Measurements from ENCODE around the gene ARMH3. TPM values are rescaled to one million over a fixed set of nuclear protein-coding genes. Genes with fewer than 3 reads are reported as not detected.

The ARMH3 gene
- total RNA-seq, 1 experiment from 2014 or later, result 17.1 TPM

DNA sequence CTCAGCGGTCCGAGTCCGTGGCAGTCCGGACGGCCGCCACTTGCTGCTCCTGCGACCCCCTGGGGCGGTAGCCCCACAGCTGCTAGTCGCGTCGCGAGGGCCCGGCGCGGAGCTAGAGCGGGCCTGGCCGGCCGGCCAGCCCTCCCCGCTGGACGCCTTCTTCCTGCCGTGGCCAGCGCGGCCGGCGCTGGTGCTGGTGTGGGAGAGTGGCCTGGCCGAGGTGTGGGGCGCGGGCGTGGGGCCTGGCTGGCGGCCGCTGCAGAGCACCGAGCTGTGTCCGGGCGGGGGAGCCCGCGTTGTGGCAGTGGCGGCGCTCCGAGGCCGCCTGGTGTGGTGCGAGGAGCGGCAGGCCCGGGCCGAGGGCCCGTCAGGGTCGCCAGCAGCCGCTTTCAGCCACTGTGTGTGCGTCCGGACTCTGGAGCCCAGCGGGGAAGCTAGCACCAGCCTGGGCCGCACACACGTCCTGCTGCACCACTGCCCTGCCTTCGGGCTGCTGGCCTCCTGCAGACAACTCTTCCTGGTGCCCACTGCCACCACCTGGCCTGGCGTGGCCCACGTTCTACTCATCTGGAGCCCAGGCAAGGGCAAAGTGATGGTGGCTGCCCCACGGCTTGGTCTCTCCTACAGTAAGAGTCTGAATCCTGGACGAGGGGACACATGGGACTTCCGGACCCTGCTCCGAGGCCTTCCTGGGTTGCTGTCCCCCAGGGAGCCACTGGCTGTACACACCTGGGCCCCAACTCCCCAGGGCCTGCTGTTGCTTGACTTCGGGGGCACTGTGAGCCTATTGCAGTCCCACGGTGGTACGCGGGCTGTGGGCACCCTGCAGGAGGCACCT, 9.8 kb upstream of the ARMH3 start (continued):
- TF ChIP-seq SMAD4 (CRISPR knock-in tag; IDR thresholded peaks at IDR 0.05) (no peak), ZNF121 (CRISPR knock-in tag; IDR thresholded peaks at IDR 0.05) (no peak), CREM (CRISPR knock-in tag; IDR thresholded peaks at IDR 0.05) (no peak; the same call in 1 of the 2 replicates), JAZF1 (CRISPR knock-in tag; IDR thresholded peaks at IDR 0.05) (no peak), ZNF416 (CRISPR knock-in tag; IDR thresholded peaks at IDR 0.05) (no peak)
- TF ChIP-seq, protein P1, sequence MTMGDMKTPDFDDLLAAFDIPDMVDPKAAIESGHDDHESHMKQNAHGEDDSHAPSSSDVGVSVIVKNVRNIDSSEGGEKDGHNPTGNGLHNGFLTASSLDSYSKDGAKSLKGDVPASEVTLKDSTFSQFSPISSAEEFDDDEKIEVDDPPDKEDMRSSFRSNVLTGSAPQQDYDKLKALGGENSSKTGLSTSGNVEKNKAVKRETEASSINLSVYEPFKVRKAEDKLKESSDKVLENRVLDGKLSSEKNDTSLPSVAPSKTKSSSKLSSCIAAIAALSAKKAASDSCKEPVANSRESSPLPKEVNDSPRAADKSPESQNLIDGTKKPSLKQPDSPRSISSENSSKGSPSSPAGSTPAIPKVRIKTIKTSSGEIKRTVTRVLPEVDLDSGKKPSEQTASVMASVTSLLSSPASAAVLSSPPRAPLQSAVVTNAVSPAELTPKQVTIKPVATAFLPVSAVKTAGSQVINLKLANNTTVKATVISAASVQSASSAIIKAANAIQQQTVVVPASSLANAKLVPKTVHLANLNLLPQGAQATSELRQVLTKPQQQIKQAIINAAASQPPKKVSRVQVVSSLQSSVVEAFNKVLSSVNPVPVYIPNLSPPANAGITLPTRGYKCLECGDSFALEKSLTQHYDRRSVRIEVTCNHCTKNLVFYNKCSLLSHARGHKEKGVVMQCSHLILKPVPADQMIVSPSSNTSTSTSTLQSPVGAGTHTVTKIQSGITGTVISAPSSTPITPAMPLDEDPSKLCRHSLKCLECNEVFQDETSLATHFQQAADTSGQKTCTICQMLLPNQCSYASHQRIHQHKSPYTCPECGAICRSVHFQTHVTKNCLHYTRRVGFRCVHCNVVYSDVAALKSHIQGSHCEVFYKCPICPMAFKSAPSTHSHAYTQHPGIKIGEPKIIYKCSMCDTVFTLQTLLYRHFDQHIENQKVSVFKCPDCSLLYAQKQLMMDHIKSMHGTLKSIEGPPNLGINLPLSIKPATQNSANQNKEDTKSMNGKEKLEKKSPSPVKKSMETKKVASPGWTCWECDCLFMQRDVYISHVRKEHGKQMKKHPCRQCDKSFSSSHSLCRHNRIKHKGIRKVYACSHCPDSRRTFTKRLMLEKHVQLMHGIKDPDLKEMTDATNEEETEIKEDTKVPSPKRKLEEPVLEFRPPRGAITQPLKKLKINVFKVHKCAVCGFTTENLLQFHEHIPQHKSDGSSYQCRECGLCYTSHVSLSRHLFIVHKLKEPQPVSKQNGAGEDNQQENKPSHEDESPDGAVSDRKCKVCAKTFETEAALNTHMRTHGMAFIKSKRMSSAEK (CRISPR knock-in tag; IDR thresholded peaks at IDR 0.05; ENCODE audit: borderline replicate concordance), result no peak
- TF ChIP-seq, protein P2, sequence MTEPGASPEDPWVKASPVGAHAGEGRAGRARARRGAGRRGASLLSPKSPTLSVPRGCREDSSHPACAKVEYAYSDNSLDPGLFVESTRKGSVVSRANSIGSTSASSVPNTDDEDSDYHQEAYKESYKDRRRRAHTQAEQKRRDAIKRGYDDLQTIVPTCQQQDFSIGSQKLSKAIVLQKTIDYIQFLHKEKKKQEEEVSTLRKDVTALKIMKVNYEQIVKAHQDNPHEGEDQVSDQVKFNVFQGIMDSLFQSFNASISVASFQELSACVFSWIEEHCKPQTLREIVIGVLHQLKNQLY (CRISPR knock-in tag; IDR thresholded peaks at IDR 0.05), result no peak
- TF ChIP-seq, protein P3, sequence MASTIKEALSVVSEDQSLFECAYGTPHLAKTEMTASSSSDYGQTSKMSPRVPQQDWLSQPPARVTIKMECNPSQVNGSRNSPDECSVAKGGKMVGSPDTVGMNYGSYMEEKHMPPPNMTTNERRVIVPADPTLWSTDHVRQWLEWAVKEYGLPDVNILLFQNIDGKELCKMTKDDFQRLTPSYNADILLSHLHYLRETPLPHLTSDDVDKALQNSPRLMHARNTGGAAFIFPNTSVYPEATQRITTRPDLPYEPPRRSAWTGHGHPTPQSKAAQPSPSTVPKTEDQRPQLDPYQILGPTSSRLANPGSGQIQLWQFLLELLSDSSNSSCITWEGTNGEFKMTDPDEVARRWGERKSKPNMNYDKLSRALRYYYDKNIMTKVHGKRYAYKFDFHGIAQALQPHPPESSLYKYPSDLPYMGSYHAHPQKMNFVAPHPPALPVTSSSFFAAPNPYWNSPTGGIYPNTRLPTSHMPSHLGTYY (CRISPR knock-in tag; IDR thresholded peaks at IDR 0.05), result no peak

DNA sequence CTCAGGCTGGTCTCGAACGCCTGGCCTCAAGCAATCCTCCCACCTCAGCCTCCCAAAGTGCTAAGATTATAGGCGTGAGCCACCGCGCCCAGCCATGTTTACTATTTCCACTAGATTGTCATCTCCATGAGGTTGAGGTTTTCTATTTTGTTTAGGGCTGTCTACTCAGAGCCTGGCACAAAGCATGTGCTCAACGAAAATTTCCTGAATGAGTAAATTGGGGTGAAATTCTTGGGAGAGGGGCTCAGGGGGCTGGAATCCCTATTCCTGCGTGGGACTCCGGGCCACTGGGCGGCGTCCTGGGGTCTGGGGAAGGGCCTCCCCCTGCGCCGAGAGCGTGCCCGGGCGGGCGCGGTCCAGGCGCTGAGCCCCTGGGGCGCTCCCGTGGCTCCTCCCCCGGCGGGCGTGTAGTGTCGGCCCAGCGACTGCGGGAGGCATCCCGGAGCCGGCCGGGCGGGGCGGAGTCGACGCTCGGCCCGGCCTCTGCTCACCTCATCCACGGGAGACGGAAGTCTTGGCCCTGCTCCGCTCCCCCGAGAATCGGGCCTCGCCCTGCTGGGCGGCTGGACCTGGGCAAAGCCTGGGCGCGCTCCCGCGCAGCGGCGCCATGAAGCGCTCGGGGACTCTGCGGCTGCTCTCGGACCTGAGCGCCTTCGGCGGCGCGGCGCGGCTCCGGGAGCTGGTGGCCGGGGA, 9.0 kb upstream of the ARMH3 start, which contains the start of gene HPS6:
TSS of gene HPS6 (plus strand) at position 482 of the 693 bp plus-strand sequence. CDS start at position 608, 126 bp downstream.
- Mint-ChIP-seq H3K4me3 (peak within 1 kb of the TSS; percentile 81), H3K27me3 (ENCODE audit: low read depth) (peaks cover 22% of the 10 kb centered on the region), H3K4me1 (peaks cover 15% of the 10 kb centered on the region), H3K36me3 (no peaks in the 10 kb centered on the region), H3K9me3 (no peaks in the 10 kb centered on the region), H3K27ac (peak within 1 kb of the TSS; percentile 67)
- CTCF ChIA-PET, result interaction anchor here (0.6 to 9.0 kb wide), 5 partner anchors 9 to 1800 kb away, joined by 3 to 134 read pairs (median 4); partner anchors contain the start of gene ARMH3
- peak; percentile 74 for DNase-seq (ENCODE audit: low spot score)
- POLR2A ChIA-PET, result interaction anchor here (0.8 to 1.4 kb wide), 2 partner anchors 9 to 277 kb away, joined by 5 to 6 read pairs; partner anchors contain the start of gene ARMH3
- peak; percentile 83 for ATAC-seq
- TF ChIP-seq, protein P4, sequence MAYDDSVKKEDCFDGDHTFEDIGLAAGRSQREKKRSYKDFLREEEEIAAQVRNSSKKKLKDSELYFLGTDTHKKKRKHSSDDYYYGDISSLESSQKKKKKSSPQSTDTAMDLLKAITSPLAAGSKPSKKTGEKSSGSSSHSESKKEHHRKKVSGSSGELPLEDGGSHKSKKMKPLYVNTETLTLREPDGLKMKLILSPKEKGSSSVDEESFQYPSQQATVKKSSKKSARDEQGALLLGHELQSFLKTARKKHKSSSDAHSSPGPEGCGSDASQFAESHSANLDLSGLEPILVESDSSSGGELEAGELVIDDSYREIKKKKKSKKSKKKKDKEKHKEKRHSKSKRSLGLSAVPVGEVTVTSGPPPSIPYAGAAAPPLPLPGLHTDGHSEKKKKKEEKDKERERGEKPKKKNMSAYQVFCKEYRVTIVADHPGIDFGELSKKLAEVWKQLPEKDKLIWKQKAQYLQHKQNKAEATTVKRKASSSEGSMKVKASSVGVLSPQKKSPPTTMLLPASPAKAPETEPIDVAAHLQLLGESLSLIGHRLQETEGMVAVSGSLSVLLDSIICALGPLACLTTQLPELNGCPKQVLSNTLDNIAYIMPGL (CRISPR knock-in tag; IDR thresholded peaks at IDR 0.05), result peak; percentile 89
- TF ChIP-seq MYBL2 (CRISPR knock-in tag; IDR thresholded peaks at IDR 0.05) (peak; percentile 60; the same call in 1 of the 2 replicates), ETV6 (CRISPR knock-in tag; IDR thresholded peaks at IDR 0.05) (peak; percentile 69), TEAD1 (CRISPR knock-in tag; IDR thresholded peaks at IDR 0.05) (peak; percentile 66; the same call in 1 of the 2 replicates)
- TF ChIP-seq, protein P5, sequence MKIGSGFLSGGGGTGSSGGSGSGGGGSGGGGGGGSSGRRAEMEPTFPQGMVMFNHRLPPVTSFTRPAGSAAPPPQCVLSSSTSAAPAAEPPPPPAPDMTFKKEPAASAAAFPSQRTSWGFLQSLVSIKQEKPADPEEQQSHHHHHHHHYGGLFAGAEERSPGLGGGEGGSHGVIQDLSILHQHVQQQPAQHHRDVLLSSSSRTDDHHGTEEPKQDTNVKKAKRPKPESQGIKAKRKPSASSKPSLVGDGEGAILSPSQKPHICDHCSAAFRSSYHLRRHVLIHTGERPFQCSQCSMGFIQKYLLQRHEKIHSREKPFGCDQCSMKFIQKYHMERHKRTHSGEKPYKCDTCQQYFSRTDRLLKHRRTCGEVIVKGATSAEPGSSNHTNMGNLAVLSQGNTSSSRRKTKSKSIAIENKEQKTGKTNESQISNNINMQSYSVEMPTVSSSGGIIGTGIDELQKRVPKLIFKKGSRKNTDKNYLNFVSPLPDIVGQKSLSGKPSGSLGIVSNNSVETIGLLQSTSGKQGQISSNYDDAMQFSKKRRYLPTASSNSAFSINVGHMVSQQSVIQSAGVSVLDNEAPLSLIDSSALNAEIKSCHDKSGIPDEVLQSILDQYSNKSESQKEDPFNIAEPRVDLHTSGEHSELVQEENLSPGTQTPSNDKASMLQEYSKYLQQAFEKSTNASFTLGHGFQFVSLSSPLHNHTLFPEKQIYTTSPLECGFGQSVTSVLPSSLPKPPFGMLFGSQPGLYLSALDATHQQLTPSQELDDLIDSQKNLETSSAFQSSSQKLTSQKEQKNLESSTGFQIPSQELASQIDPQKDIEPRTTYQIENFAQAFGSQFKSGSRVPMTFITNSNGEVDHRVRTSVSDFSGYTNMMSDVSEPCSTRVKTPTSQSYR (CRISPR knock-in tag; IDR thresholded peaks at IDR 0.05), result no peak
- TF ChIP-seq, protein P6, sequence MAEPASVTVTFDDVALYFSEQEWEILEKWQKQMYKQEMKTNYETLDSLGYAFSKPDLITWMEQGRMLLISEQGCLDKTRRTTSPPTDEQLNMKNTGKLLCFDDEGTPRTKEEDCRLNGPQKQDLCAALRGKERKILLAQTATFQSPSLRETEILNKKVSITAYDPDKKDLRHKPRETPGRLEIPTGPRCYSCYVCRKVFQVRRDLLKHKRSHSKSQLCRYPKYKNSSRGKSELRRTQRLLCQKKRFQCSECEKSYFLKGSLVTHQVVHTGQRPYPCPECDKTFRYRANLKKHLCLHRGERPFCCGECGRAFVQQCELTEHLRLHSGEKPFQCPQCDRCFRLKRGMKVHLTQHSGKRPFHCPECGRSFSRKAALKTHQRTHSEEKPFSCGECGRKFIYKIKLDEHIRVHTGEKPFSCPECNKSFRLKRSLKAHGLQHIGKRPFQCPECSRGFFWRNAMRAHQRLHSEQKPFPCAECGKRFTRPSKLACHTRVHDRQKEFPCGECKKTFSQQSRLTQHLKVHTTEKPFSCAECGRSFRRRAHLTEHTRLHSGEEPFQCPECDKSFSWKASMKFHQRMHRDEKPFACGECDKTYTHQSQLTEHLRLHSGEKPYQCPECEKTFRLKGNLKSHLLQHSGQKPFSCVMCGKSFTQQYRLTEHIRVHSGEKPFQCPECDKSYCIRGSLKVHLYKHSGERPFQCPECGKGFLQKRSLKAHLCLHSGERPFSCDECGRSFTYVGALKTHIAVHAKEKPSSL (CRISPR knock-in tag; conservative IDR thresholded peaks at IDR 0.05), result no peak
- TF ChIP-seq, protein P7, sequence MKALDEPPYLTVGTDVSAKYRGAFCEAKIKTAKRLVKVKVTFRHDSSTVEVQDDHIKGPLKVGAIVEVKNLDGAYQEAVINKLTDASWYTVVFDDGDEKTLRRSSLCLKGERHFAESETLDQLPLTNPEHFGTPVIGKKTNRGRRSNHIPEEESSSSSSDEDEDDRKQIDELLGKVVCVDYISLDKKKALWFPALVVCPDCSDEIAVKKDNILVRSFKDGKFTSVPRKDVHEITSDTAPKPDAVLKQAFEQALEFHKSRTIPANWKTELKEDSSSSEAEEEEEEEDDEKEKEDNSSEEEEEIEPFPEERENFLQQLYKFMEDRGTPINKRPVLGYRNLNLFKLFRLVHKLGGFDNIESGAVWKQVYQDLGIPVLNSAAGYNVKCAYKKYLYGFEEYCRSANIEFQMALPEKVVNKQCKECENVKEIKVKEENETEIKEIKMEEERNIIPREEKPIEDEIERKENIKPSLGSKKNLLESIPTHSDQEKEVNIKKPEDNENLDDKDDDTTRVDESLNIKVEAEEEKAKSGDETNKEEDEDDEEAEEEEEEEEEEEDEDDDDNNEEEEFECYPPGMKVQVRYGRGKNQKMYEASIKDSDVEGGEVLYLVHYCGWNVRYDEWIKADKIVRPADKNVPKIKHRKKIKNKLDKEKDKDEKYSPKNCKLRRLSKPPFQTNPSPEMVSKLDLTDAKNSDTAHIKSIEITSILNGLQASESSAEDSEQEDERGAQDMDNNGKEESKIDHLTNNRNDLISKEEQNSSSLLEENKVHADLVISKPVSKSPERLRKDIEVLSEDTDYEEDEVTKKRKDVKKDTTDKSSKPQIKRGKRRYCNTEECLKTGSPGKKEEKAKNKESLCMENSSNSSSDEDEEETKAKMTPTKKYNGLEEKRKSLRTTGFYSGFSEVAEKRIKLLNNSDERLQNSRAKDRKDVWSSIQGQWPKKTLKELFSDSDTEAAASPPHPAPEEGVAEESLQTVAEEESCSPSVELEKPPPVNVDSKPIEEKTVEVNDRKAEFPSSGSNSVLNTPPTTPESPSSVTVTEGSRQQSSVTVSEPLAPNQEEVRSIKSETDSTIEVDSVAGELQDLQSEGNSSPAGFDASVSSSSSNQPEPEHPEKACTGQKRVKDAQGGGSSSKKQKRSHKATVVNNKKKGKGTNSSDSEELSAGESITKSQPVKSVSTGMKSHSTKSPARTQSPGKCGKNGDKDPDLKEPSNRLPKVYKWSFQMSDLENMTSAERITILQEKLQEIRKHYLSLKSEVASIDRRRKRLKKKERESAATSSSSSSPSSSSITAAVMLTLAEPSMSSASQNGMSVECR (CRISPR knock-in tag; IDR thresholded peaks at IDR 0.05; ENCODE audit: borderline replicate concordance), result peak; percentile 61; the same call in 1 of the 2 replicates
